Right lobe of liver (tissue), 4 donors: ENCODE measurements around the gene TCF4.

Experiments
- POLR2A ChIP-seq: fragments of 450-650 bp; IDR thresholded peaks from one replicate; pipeline ENCODE4 v1.6.1; 2017; ENCODE audit warnings: antibody characterized with exemption, mild to moderate bottlenecking
- TF ChIP-seq, protein P1 (sequence below), 4 donors: fragments of 200-600 bp in 3 of 4; fragments of 450-650 bp in 1 of 4; IDR thresholded peaks; one replicate each; pipeline versions ENCODE4 v1.5.1 to v1.8.0; 2016 to 2022; ENCODE audit warnings: antibody characterized with exemption in 4 of 4, mild to moderate bottlenecking in 2 of 4
- donor health status: DM: no; HTN: no; CAD: no.
- donor health status: DM: no; HTN: no; CAD: no.
- donor health status: DM: no; HTN: yes; CAD: no.

DNA sequence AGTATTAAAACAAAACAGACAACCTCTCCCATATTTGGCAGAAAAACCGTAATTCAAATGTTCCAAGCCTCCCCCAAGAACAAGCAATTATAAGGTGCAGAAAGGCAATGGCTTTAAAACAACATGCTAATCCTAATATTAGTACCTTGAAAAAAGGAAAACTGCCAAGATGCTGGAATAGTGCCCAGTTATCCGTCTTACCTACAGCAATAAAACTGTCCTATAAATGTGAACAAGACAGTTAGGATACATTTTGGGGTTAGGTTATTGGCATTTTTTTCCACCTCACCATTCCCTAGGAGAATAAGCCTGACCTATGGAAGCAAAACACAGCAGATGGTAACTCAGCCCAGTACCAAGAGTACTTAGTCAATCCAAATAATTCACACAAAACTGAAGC is 83.2 kb downstream of the TCF4 start:
- TF ChIP-seq, protein P1, sequence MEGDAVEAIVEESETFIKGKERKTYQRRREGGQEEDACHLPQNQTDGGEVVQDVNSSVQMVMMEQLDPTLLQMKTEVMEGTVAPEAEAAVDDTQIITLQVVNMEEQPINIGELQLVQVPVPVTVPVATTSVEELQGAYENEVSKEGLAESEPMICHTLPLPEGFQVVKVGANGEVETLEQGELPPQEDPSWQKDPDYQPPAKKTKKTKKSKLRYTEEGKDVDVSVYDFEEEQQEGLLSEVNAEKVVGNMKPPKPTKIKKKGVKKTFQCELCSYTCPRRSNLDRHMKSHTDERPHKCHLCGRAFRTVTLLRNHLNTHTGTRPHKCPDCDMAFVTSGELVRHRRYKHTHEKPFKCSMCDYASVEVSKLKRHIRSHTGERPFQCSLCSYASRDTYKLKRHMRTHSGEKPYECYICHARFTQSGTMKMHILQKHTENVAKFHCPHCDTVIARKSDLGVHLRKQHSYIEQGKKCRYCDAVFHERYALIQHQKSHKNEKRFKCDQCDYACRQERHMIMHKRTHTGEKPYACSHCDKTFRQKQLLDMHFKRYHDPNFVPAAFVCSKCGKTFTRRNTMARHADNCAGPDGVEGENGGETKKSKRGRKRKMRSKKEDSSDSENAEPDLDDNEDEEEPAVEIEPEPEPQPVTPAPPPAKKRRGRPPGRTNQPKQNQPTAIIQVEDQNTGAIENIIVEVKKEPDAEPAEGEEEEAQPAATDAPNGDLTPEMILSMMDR (IDR thresholded peaks at IDR 0.05) = no peak
- TF ChIP-seq POLR2A = no peak
